DMS153 treated with DMSO at 0.1 percent for 48 hours (cell line): Measurements from ENCODE around the gene TBX21.

Experiments
- DNase-seq: peaks from one replicate; lab custom pipeline; 2025; ENCODE audit not compliant: unreplicated experiment; lab: John Stamatoyannopoulos, UW

TBX21 gene

DNA sequence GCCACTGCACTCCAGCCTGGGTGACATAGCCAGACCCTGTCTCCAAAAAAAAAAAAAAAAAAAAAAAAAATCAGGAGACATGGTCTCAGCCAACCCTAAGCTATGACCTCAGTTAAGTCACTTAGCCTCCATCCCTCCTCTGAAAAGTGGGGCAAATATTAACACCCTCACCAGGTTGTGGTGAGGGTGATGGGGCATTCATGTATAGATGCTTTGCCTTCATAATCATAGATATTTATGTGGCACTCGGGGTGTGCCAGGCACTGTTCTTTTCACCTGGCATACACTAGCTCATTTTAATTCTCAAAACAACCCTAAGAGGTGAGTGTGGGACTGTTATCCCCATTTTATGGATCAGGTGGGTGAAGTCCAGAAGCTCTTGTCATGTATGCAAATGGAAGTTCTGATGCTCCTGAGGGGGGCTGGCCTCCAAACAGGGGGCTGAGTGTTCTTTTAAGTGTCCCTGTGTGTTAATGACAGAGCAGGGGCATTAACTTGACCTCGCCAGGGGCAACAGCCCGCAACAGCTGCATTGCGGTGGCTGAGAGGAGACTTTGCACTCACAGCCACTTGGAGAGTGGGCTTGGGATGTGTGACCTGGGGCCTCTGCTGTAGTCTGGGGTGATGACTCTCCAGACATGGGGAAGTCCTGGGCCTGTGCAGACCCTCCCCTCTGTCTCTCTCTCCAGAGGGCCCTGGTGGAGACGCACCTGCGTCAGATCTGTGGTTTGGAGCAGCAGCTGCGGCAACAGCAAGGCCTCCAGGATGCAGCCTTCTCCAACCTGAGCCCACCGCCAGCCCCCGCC is 34.9 kb upstream of the TBX21 start:
- no peak for DNase-seq

DNA sequence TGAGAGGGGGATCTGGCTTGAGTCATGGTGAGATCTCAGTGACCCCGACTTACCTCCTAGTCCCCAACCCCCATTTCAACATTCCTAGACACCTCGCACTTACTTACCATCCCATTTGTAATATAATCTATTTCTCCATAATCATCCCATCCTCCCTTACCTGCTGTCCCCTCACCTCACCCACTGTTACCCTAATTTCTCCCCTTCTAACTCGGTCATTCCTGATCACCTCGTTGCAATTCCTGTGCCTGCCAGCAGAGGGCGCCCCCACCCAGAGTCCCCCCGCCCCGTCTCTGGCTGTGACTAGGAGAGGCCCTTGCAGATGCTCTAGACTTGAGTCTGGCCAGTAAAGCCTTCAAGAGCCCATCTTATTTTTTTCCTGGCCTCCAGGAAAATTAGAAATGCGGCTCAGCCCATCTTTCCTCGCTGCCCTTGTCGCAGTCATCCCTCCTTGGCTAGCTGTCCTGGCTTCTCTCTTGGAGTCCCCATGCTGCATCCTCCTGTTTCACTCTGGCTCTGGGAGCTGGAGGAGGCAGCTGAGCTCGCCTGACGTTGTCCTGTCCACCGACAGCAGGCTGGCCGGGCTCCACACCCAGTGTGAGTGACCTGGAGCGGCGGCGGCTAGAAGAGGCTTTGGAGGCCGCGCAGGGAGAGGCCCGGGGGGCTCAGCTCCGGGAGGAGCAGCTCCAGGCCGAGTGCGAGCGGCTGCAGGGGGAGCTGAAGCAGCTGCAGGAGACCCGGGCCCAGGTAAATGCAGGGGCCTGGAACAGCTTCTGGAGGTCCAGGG is 34.1 kb upstream of the TBX21 start:
- DNase-seq: no peak

DNA sequence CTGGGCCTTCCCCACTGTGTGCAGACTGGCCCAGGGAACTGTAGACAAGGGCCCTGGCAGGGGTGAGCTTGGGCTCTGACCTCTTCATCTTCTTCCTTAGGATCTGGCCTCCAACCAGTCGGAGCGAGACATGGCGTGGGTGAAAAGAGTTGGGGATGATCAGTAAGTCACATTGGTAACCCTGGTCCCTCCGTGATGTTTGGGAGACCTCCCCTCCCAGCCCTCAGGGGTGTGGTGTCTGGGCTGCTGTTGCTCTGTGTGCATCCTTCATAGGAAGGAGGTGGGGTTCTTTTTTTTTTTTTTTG is 33.5 kb upstream of the TBX21 start:
- no peak for DNase-seq

DNA sequence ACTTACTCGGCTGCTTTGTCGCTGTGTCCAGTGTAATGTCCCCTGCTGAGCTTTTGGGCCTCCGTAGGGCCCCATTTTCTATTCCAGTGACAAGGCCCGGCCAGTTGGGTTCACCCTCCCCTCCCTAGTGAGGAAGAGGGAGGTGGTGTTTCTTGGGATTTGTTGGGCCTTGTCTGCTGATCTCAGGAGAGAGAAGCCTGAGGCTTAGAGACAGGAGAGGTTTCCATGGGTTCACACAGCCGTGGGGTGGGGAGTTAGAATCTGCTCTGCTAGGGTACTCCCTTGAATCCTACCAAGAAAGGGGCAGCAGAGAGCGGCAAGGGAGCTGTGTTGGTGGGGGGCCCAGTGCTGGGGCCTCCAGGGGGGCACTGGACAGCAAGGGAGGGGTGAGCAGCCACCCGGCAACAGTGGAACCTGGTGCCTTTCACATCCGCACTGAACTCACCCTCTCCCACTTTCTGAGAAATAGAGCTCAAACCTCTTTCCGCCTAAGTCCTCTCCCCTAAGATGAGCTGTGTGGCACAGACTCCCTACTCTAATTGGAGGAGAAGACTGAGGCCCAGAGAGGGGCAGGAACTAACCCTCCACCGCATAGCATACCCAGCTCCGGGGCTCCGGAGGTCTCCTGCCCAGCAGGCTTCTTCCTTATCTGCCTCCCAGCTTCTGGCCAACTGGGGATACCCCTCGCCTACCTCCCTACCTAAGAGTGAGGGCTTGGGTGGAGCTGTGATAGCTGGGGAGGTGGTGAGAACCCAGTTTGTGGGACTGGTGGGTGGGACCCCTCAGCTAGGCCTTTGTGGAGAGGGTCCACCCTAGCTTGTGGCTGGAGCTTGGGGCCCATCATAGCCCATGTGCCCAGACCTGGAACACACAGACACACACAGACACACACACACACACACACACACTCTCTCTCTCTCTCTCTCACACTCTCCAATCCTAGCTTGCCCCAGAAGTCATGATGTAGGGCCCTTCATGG is 32.3 kb upstream of the TBX21 start:
- DNase-seq: no peak

DNA sequence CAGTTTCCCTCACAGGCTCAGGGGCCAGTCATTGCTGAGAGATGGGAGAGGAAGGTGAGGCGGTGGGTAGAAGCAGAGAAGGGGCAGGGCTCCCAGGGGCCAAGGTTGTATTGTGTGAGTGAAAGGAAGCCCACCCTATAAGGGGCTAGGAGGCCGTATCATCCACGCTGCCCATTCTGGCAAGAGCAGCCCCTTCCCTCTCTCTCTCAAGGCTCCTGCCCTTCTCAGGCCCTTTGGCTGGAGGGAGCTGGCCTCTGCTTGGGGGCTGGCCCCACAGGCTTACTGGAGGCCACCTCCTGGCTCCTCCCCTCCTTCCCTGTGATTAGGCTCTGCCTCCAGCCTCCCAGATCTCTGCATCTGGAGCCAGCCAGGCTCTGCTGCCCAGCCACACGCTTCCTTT is 31.4 kb upstream of the TBX21 start:
- DNase-seq: no peak

DNA sequence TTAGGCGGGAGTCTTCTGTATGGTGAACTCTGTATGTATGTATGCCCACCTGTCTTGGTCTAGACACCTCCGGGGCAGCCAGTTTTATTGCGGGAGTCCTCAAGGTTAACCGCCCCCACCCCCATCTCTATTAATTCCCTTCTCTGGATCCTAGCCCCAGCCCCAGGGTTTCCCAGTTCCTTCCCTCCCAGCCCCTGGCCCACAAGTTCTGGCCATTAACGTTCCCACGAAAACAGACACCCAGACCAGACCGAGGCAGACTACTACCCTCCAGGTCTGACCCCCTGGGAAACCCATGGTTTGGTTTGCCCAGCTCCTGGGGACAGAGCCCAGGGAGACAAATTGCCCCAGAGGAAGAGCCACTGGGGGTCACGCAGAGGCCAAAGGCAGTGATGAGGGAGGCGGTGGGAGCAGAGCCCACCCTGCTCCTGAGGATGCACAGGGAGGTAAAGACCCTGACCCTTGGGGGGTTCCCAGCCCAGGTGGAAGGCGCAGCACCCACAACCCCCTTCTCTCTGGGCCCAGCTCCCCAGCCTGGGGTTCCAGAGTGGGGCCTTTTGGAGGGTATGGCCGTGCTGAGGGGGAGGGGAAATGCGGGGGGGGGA is 30.5 kb upstream of the TBX21 start:
- DNase-seq: no peak

DNA sequence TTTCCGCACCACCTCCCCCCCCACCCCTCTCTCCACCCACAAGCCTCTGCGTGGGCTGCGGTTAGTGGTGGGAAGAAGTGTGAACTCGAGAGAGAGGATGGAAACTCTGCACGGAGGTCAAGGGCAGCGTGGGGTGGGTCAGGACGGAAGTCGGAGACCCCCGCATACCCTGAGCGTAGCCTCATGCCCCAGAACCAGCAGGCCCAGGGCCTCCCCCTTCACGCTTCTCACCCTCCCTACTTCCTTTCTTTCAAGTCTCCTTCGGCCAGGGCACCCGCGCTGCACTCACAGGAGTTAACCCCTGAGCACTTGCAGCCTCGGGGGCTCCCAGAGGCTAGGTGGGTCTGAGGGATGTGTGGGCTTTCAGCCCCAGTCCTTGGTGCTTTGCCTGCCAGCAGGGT is 29.8 kb upstream of the TBX21 start:
- no peak for DNase-seq

DNA sequence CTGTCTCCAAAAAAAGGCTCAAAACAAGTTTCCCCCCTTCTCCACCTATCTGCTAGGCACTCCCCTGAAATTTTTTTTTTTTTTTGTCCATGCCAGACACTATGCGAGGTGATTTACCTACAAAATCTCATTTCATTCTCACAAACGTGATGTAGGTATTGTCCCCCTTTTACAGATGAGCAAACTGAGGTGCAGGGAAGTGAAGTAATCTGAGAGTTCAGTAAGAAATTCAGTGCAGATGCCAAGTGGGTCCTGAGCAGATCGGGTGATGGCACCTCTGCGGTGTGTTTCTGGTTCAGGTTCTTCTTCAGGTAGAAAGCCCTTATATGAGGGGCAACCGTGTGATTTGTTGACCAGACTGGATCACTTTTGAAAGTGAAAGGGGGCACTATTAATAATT is 29.4 kb upstream of the TBX21 start:
- no peak for DNase-seq

DNA sequence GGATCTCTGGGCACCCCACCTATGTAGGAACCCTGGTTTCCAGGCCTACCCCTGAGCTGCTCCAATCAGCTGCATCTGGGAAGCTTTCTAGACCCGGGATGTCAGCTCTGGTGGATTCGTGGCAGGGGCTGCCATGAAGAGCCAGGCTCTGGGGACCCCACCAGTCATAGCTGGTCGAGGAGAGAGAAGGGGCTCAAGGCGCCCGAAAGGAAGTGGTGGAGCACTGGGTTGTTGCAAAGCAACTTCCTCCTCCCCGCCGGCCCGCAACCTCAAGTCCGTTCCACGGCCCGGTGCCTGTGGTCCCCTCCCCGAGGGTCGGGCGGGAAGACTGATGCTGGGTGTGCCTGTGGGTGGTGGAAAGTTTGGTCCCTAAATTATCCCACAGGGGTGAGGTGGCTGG is 28.9 kb upstream of the TBX21 start:
- DNase-seq: no peak

DNA sequence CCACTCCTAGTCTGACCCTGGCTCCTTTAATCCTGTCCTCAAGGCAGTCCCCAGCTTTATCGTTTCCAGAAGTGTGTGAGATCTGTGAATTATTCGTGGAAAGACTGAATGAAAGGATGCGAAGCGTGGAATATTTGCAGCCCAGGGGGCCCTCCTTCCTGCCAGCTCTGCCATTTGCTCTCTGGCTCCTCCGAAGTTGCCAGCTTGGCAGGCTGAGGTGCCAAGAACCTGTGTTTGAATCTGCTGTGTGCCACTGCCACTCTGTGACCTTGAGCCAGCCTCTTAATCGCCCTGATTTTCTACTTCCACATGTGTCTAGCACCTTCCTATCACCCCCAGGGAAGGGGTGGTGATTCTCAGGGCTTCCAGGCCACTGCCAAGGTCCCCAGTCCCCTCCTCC is 28.3 kb upstream of the TBX21 start:
- DNase-seq: no peak

DNA sequence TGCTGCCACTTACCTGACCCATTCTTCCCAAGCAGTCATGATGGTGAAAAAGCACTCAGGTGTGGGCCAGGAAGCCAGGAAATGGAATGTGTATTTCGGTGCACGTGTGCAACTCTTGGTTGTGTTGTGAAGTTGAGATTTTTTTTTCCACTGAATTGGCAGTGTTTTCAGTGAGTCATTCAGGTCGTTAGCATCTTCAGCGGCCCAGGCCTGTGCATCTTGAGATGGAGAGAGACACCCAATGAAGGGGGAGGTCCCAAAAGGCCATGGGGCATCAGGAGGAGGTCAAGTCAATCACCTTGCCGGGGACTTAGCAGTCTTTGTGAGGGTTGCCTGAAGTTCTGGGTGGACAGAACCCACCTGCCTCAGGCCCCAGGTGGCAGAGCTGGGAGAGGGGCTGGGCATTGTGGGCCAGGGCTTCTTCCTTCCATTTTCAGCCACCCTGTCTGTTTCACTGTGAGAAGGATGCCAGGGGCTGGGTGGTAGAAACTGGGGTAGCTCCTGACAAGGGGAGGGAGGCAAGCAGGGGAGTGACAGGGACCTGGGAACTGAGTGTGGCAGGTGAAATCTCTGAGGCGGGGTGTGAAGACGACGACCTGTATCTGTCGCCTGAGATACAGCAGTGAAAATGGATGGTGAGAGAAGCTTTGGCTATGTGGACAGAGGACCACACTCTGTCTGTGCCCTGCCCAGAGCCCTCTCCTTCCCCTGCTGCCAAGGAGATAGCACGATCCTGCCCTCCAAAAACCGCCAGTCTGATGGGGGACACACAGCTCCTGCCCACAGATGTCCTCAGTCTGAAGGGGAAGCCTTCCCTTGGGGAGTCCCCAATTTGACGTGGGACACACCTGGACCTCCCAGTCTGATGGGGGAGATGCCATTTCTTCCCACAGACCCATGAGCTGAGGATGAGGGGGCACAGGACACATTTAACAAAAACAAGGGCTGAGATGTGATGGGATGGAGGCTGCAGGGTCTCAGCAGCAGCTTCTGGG is 27.2 kb upstream of the TBX21 start:
- DNase-seq: no peak

DNA sequence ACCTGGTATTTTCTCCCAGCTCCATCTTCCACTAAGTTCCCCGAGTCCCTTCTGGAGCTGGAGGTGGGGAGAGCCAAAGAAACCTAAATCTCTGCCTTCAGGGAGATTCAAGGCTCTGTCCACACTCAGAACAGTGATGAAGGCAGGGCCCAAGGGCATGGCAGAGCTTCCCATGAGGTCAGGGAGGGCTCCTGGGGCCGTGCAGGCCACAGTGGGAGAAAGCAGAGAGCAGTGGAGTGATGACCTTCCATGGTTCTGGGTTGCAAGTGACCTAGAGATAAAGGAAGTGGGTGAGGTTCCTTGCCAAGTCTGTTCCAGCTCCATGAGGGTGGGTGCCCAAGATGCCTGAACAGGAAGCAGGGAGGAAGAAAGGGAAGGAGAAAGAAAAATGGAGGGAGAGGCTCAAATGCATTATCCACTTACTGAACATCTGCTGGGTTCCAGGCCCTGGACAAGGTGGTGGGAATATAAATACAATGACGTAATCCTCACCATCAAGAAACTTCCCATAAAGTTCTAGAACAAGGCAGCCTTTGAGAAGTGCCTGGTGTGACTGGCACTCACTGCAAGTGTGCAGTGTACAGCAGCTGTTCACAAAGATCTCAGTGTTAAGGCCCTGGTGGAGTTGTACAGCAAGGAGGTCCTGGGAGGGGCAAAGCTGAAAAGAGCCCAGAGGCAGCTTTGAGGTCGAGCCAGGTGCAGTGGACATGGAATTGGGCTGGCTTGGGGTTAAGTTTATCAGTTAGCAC is 25.8 kb upstream of the TBX21 start:
- no peak for DNase-seq

DNA sequence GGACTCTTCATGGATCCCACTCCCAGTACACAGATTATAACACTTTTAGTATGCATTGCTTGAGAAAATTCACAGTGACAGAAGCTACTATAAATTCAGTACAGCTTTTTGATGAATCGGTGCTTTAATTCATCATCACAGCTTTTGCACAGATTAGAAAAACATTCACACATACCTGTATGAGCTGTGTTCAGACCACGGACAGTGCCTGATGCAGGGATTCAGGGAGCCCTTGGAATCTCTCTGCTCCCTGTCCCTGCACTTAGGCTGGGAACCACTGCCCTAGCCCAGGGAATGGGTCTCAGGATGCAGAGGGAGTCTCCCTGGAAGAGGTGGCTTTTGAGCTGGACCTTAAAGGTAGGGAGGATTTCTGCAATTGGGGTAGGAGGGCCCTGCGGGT is 25.2 kb upstream of the TBX21 start:
- no peak for DNase-seq

DNA sequence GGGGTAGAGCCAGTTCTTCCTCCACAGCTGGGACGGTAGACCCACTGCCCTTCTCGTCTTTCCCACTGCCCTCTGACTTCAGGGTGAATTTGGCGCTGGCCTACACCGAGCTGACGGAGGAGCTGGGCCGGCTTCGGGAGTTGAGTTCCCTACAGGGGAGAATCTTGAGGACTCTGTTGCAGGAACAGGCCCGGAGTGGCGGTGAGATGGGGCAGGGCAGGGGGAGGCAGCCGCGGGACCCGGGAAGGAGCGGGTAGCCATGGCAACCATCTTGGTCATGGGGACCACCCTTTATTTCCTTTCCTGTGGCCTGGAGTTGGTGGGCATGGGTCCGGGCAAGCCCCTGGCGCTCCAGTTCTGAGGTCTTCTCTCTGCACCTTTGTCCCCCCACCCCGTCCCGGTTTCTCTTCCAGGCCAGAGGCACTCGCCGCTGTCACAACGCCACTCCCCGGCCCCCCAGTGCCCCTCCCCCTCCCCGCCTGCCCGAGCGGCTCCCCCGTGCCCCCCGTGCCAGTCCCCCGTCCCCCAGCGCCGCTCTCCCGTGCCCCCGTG is 24.6 kb upstream of the TBX21 start:
- DNase-seq: no peak

DNA sequence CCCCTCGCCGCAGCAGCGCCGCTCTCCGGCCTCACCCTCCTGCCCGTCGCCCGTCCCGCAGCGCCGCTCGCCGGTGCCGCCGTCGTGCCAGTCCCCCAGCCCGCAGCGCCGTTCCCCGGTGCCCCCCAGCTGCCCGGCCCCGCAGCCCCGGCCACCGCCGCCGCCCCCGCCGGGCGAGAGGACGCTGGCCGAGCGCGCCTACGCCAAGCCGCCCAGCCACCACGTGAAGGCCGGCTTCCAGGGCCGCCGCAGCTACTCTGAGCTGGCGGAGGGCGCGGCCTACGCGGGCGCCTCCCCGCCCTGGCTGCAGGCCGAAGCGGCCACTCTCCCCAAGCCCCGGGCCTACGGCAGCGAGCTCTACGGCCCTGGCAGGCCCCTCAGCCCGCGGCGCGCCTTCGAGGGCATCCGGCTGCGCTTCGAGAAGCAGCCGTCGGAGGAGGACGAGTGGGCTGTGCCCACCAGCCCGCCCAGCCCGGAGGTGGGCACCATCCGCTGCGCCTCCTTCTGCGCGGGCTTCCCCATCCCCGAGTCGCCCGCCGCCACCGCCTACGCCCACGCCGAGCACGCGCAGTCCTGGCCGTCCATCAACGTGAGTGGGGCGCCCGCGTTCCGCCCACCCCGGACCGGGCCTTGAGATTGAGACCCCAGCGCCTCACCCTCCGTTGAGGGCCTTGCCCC is 24.0 kb upstream of the TBX21 start:
- DNase-seq: no peak

DNA sequence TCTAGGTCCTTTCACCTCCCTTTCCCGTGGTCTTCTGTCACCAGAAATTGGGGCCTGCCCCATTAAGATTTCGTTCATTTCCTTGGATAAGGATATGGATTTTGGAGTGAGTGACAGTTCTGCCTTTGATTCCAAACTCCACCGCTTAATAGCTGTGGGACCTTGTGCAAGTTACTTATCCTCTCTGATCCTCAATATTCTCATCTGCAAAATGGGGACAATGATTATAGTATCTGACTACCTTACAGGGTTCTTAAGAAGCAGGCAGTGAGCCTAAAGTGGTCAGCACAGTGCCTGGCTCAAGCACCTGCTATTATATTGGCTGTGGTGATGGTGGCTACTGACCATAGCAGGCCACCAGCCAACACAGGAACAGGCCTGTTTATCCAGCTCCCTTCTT is 23.4 kb upstream of the TBX21 start:
- no peak for DNase-seq

DNA sequence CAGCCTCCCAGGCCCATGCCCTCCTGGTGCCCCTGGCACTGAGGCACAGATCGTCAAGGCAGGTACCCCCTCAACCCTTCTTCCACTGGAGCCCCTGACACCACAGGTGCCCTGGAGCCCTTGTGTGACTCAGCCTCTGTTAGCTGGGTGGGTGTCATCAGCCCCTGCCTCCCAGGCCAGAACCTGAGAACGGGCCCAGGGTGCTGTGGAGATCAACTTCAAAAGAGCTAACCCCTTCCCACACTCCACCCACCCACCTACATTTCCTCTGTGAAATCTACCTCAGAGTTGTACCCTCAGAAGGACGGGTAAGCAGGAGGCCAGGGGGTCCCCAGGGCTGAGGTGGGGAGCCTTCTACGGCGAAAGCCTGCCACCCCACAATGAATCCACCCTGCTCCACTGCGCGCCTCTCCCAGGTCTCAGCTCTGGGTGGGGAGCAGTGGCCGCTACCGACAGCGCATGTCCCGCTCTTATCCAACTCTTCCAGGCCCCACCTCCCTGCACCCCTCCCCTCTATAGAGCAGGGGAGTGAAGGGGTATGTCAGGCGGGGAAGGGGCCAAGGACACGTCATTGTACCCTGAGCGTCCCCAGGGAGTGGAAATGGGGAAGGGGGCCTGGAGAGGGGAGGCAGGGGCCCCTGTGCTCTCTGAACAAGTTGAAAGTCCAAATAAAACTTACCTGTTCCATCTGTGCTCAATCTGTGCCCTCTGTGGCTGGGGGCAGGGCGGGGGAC is 21.5 kb upstream of the TBX21 start:
- DNase-seq: no peak
